Stimulated activated CD4-positive, alpha-beta T cell treated with anti-CD3 and anti-CD28 coated beads, TNF-alpha, amount 100 ng/mL, for 1 hour (primary cell): ENCODE data around the gene PPP1R7.
"Not testable (repeated sequence)": the region's sequence is repeated elsewhere in the genome, so short reads cannot be mapped to it uniquely, and the experiment has no call there.

ENCODE experiments used
- DNase-seq, 3 donors: peaks; one replicate each; pipeline ENCODE4 v3.0.0-alpha.2; 2020; ENCODE audit warnings: low read depth in 3 of 3, low spot score in 1 of 3

Gene PPP1R7

GRCh38 chr2:241191081-241191480 lies 40.8 kb downstream of the PPP1R7 start:
- no peak for DNase-seq

DNA sequence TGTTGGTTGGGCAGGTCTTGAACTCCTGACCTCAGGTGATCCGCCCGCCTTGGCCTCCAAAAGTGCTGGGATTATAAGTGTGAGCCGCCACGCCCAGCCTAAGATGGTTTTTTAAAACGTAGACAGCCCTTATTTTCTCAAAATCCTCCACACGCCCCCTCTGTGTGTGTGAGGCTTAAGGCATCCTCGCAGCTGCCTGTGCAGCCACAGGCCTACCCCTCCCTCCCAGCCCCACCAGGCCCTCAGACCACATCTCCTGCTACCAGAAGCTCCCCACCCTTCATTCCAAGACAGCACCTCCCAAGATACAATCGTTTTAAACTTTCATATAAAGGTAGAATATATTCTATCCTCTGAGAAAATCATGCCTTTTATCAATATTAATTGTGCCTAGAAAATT lies 43.0 kb downstream of the PPP1R7 start:
- DNase-seq = no peak

- no peak for DNase-seq
Observed at GRCh38 chr2:241194811-241195210, 44.5 kb downstream of the PPP1R7 start.

GRCh38 chr2:241195506-241196130 lies 45.4 kb downstream of the PPP1R7 start:
- no peak for DNase-seq

DNA sequence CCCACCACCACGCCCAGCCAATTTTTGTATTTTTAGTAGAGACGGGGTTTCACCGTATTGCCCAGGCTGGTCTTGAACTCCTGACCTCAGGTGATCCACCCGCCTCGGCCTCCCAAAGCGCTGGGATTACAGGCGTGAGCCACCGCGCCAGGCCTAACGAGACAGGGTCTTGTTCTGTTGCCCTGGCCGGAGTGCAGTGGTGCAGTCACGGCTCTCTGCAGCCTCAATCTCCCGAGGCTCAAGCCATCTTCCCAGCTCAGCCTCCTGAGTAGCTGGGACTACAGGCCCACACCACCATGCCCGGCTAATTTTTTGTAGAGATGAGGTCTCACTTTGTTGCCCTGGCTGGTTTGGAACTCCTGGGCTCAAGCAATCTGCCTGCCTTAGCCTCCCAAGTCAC lies 47.0 kb downstream of the PPP1R7 start:
- DNase-seq = not testable (repeated sequence)

GRCh38 chr2:241197947-241198346 lies 47.7 kb downstream of the PPP1R7 start:
- DNase-seq = no peak

DNA sequence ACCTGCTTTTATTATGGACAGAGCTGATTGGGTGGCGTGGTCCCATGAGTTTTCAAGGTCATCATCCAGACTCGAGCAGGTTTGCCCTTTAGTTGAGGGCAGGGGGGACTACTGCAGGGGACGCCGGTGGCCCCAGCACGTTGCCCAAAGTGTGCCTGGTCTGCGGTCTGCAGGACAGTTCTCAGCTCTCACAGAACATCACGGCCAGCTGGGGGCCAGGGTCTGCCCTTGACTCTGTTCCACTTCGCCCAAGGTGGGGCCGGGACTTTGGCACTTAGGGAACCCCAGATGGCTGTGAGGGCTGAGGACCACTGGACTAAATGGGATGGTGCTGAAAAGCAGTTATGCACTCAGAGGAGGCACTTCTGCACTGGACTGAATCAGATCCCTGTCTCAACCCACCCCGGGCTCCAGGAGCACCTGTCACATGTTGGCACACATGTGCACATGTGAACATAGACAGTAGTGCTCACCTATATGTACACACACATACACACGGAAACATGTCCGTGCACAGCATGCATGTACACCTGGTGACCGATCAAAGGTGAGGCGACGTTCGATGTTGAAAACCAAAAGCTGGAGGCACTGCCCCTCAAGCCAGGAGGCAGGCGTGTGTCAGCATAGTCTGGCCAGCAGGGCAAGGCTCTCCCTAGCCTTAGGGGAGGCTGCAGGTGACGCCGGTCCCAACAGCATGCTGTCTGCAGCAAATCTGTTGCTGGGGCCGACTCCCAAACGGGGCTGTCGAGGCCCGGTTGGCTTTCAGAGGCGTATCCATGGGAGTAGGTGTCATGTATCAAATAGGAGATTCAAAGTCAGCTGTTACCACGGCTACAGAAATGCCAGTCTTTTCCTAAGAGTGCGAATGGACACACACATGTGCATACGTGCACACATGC lies 48.4 kb downstream of the PPP1R7 start:
- DNase-seq = no peak

DNA sequence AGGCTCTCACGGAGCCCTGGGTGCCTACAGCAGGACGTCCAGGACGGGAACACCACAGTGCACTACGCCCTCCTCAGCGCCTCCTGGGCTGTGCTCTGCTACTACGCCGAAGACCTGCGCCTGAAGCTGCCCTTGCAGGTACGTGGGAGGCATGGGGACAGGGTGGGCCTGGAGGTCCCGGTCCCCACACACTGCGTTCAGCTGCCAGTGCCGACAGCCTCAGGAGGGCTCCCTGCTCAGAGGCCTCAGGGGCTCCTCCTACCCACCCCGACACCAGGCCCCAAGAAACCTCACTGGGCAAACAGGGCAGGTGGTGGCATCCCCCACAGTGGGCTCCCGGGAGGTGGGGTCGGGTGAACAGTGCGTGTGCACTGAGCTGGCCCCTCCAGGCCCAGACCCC lies 49.0 kb downstream of the PPP1R7 start:
- DNase-seq = no peak

DNA sequence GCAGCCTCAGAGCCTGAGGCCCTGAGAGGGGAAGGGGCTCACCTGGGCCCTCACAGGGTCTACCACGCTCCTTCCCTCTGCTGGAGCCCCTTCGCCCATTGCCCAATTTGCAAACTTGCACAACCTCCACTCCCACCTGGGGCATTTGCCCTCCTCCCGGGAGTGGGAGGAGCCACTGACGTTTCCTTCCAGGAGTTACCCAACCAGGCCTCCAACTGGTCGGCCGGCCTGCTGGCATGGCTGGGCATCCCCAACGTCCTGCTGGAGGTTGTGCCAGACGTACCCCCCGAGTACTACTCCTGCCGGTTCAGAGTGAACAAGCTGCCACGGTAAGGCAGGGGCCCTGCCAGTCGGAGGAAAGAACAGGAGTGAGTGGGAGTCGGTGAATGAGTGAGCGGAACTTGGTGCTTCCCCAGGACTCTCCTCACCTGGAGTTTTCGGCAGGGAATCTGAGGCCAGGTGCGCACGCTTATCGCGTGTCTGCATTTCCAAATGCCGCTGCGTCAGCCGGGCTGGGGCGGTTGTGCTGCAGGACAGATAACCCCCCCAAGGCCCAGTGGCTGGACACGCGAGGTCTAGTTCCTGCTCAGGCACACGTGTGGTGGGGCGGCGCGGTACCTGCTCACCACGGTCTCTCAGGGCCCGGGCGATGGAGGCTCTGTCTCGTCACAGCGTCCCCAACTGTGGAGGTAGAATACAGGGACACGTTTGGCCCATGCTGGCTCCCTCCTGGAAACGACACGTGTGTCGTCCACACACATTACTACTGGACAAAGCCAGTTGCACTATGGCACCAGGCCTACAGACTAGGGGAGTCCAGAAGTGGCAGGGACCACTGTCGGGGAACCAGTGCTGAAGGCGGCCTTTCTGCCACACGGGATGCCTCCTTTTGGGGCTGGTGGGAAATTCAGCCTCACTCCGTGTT lies 49.9 kb downstream of the PPP1R7 start:
- no peak for DNase-seq

GRCh38 chr2:241200822-241201395 lies 50.6 kb downstream of the PPP1R7 start:
- DNase-seq = no peak

DNA sequence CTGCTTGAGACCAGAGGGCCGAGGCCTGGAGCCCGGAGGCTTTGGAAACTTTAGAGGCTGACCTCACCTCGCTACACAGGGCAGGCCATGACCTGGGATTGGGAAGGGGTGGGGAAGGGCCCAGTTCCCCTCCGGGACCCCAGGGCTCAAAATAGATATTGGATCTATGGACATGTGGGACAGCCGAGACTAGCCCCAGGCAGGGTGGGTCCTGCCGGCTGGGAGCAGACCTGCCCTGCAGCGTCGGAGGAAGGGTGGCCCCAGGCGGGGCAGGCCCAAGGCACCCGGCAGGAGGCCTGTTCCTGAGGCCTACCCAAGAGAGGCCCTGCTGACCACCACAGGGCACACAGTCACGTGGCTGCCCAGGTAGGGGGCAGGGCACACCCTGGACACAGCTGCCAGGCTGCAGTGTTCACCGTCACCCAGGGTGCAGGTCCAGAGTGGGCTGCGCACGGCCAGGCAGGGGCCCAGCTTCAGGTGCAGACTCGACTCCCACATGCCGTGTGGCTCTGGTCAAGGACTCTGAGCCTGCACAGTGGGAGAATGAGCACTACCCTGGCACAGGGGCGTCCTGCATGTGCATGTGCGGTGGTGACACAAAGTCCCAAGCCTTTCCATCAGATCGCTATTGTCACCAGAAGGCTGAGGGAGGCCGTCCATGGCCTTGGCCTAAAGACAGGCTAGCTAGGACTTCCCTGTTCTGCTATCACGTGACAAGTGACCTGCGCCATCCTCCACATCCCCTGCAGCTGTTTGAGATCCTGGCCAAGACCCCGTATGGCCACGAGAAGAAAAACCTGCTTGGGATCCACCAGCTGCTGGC lies 51.4 kb downstream of the PPP1R7 start:
- DNase-seq = no peak

- no peak for DNase-seq
Observed at GRCh38 chr2:241202268-241202585, 52.0 kb downstream of the PPP1R7 start.

DNA sequence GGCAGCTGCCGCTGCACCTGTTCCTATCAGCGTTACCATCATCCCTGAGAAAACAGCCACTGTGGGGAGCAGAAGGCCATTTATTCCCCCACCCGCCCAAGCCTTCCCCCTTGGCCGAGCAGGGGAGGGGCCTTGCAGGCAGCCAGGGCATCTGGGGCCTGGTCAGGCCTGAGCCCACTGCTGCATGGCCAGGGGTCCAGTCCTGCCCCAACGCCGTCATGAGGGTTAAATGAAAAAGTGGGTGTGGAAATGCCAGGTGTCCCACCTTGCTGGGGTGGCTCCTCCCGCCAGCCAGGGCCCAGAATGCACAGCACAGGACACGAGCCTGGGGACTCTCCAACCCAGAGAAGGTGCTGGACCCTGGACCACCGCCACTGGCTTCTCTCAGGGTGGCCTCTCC lies 52.4 kb downstream of the PPP1R7 start:
- DNase-seq = no peak

DNA sequence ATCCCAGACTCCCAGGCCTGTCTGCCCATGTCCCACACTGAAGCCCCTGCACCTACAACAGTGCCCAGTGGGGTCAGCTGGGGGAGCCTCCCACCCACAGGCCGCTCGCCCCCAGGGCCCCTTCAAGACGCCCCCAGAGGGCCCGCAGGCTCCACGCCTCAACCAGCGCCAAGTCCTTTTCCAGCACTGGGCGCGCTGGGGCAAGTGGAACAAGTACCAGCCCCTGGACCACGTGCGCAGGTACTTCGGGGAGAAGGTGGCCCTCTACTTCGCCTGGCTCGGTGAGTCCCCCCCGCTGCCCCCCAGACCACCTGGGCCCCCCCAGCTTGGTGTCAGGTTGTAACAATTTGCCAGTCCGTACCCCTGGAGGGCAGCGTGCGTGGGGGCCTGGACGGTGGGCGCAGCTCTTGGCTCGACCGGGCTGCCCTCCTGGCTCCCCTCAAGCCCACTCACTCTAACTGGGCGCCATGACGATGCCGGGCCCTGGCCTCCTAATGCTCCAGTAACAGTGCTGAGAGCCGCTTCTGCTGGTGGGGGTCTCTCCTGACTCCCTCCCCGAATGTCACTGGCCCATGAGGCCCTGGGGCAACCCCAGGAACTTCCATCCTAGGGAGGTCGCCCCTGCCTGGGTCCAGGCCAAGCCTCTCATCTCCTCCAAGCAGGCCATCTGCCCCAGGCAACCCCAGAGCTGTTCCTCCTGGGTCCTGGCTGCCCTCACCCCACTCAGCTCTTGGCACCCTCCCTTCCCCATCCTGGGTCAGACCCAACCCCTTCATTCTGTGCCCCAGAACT lies 53.1 kb downstream of the PPP1R7 start:
- DNase-seq = no peak

- DNase-seq = no peak
Observed at GRCh38 chr2:241204010-241204384, 53.7 kb downstream of the PPP1R7 start.

- DNase-seq = no peak
Observed at GRCh38 chr2:241204490-241204889, 54.2 kb downstream of the PPP1R7 start.

DNA sequence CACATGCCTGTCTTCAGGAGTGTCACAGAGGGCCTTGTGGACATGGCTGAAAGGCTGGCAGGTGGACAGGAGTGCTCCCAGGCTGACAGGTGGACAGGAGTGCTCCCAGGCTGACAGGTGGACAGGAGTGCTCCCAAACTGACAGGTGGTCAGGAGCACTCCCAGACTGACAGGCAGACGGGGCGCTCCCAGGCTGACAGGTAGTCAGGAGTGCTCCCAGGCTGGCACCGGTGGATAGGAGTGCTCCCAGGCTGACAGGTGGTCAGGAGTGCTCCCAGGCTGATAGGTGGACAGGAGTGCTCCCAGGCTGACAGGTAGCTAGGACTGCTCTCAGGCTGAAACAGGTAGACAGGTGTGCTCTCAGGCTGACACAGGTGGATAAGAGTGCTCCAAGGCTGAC lies 54.8 kb downstream of the PPP1R7 start:
- DNase-seq = no peak

DNA sequence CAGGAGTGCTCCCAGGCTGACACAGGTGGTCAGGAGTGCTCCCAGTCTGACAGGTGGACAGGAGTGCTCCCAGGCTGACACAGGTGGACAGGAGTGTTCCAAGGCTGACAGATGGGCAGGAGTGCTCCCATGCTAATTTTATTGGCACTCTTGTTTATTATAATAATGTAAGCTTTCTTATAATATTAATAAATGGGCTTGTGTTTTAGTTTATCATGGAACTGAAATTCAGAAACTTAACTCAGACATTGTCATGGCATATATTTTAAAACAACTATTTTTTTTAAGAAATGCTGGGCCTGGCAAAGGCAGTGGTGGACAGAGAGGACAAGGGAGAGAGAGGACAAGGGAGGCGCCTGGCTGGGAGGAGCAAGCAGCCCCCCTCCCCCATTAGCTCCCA lies 56.9 kb downstream of the PPP1R7 start:
- DNase-seq = no peak

- DNase-seq = no peak
Observed at GRCh38 chr2:241207641-241208040, 57.4 kb downstream of the PPP1R7 start.

DNA sequence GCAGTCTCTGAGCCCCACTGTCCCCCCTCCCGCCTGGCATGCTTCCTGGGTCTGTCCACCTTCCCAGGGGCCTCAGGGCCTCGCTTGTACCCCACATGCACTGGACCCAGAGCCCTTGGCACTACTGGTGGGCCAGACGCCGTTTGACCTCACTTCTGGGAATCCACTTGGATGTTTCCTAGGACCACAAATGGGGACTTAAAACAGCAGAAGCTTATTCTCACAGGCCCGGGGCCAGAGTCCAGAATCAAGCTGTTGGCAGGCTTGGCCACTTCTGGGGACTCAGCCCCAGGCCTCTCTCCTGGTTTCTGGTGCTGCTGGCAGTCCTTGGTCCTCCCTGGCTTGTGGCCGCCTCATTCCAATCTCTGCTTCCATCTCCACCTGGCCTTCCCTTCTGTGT lies 57.8 kb downstream of the PPP1R7 start:
- no peak for DNase-seq
